ENCODE results near the gene IFNL4. TPM values are rescaled to one million over a fixed set of nuclear protein-coding genes. Genes with fewer than 3 reads are reported as not detected.

IFNL4 gene
- total RNA-seq, 1 donor from 2014 or later = not detected

GRCh38 chr19:39208175-39208795, 40.4 kb downstream of the IFNL4 start:
- H3K9me3 Mint-ChIP-seq (ENCODE audit: unreplicated experiment) = no peaks in the 10 kb centered on the region

GRCh38 chr19:39207293-39207836, 41.3 kb downstream of the IFNL4 start:
- Histone ChIP-seq H2AFZ (ENCODE audit: low read depth, low read length) (no peak overlapping the region), H3K27me3 (ENCODE audit: insufficient read depth, low read length) (peaks cover 19% of the 10 kb centered on the region), H3K4me1 (ENCODE audit: insufficient read depth, low read length) (no peaks in the 10 kb centered on the region), H4K20me1 (ENCODE audit: insufficient read depth, low read length) (no peaks in the 10 kb centered on the region), H3K4me3 (ENCODE audit: insufficient read depth, low read depth, low read length) (no peak overlapping the region), H3K79me2 (ENCODE audit: insufficient read depth, low read length) (no peaks in the 10 kb centered on the region), H3K36me3 (ENCODE audit: insufficient read depth, low read length) (no peaks in the 10 kb centered on the region), H3K4me2 (ENCODE audit: low read length) (no peak overlapping the region), H3K9ac (ENCODE audit: low read length) (no peak overlapping the region), H3K27ac (ENCODE audit: low read depth, low read length) (no peak overlapping the region), H3K9me3 (ENCODE audit: insufficient read depth, low read depth, low read length) (no peaks in the 10 kb centered on the region)
- H3K4me3 Mint-ChIP-seq (ENCODE audit: unreplicated experiment) = no peak overlapping the region
- no peak for FAIRE-seq
- H3K27ac Mint-ChIP-seq (ENCODE audit: unreplicated experiment) = no peak overlapping the region
- peaks cover 37% of the 10 kb centered on the region for H3K27me3 Mint-ChIP-seq (ENCODE audit: low read depth, unreplicated experiment)
- H3K4me1 Mint-ChIP-seq (ENCODE audit: low read depth, unreplicated experiment) = peaks cover 2% of the 10 kb centered on the region
- TF ChIP-seq CTCF (IDR thresholded peaks at IDR 0.05; ENCODE audit: insufficient read depth, low read depth, low read length) (no peak), EZH2 (IDR thresholded peaks at IDR 0.05; ENCODE audit: insufficient read depth, low read length) (no peak)
- no peaks in the 10 kb centered on the region for H3K9me3 Mint-ChIP-seq (ENCODE audit: unreplicated experiment)
- DNase-seq (ENCODE audit: low read depth) = no peak
- no peaks in the 10 kb centered on the region for H3K36me3 Mint-ChIP-seq (ENCODE audit: low read depth, unreplicated experiment)

More at GRCh38 chr19:39208175-39208795, 40.4 kb downstream of the IFNL4 start:
- DNase-seq (ENCODE audit: low read depth) (no peak), FAIRE-seq (no peak)
- H3K9ac ChIP-seq (ENCODE audit: low read length) = no peak overlapping the region
- Mint-ChIP-seq H3K4me3 (ENCODE audit: unreplicated experiment) (no peak overlapping the region), H3K36me3 (ENCODE audit: low read depth, unreplicated experiment) (no peaks in the 10 kb centered on the region), H3K27ac (ENCODE audit: unreplicated experiment) (no peak overlapping the region), H3K27me3 (ENCODE audit: low read depth, unreplicated experiment) (peaks cover 28% of the 10 kb centered on the region), H3K4me1 (ENCODE audit: low read depth, unreplicated experiment) (peaks cover 2% of the 10 kb centered on the region)
- no peaks in the 10 kb centered on the region for H3K9me3 ChIP-seq (ENCODE audit: insufficient read depth, low read depth, low read length)
- H3K4me3 ChIP-seq (ENCODE audit: insufficient read depth, low read depth, low read length) = no peak overlapping the region
- H2AFZ ChIP-seq (ENCODE audit: low read depth, low read length) = no peak overlapping the region
- H3K4me2 ChIP-seq (ENCODE audit: low read length) = no peak overlapping the region
- TF ChIP-seq CTCF (IDR thresholded peaks at IDR 0.05; ENCODE audit: insufficient read depth, low read depth, low read length) (no peak), EZH2 (IDR thresholded peaks at IDR 0.05; ENCODE audit: insufficient read depth, low read length) (no peak)
- H3K27ac ChIP-seq (ENCODE audit: low read depth, low read length) = no peak overlapping the region
- peaks cover 13% of the 10 kb centered on the region for H3K27me3 ChIP-seq (ENCODE audit: insufficient read depth, low read length)
- H3K36me3 ChIP-seq (ENCODE audit: insufficient read depth, low read length) = no peaks in the 10 kb centered on the region
- H3K4me1 ChIP-seq (ENCODE audit: insufficient read depth, low read length) = no peaks in the 10 kb centered on the region
- H4K20me1 ChIP-seq (ENCODE audit: insufficient read depth, low read length) = no peaks in the 10 kb centered on the region
- no peaks in the 10 kb centered on the region for H3K79me2 ChIP-seq (ENCODE audit: insufficient read depth, low read length)

GRCh38 chr19:39206122-39206521, 42.5 kb downstream of the IFNL4 start:
- Mint-ChIP-seq H3K27ac (ENCODE audit: unreplicated experiment) (no peak overlapping the region), H3K4me3 (ENCODE audit: unreplicated experiment) (no peak overlapping the region), H3K4me1 (ENCODE audit: low read depth, unreplicated experiment) (peaks cover 2% of the 10 kb centered on the region), H3K36me3 (ENCODE audit: low read depth, unreplicated experiment) (peaks cover 3% of the 10 kb centered on the region), H3K27me3 (ENCODE audit: low read depth, unreplicated experiment) (peaks cover 39% of the 10 kb centered on the region), H3K9me3 (ENCODE audit: unreplicated experiment) (no peaks in the 10 kb centered on the region)
- TF ChIP-seq EZH2 (IDR thresholded peaks at IDR 0.05; ENCODE audit: insufficient read depth, low read length) (no peak), CTCF (IDR thresholded peaks at IDR 0.05; ENCODE audit: insufficient read depth, low read depth, low read length) (no peak)
- Histone ChIP-seq H3K79me2 (ENCODE audit: insufficient read depth, low read length) (no peaks in the 10 kb centered on the region), H3K4me1 (ENCODE audit: insufficient read depth, low read length) (no peaks in the 10 kb centered on the region), H4K20me1 (ENCODE audit: insufficient read depth, low read length) (no peaks in the 10 kb centered on the region), H3K4me3 (ENCODE audit: insufficient read depth, low read depth, low read length) (no peak overlapping the region), H3K9me3 (ENCODE audit: insufficient read depth, low read depth, low read length) (no peaks in the 10 kb centered on the region), H3K4me2 (ENCODE audit: low read length) (no peak overlapping the region), H3K27me3 (ENCODE audit: insufficient read depth, low read length) (peaks cover 20% of the 10 kb centered on the region), H3K36me3 (ENCODE audit: insufficient read depth, low read length) (no peaks in the 10 kb centered on the region), H3K9ac (ENCODE audit: low read length) (no peak overlapping the region), H3K27ac (ENCODE audit: low read depth, low read length) (no peak overlapping the region), H2AFZ (ENCODE audit: low read depth, low read length) (no peak overlapping the region)
- FAIRE-seq (no peak), DNase-seq (ENCODE audit: low read depth) (no peak)

Data from astrocyte (in vitro differentiated cells and primary cell).